Fibroblast of lung (primary cell): ENCODE results near the gene RTN4IP1.

ENCODE experiments used
- CTCF ChIP-seq, 2 donors: IDR thresholded peaks in 1 of 2; conservative IDR thresholded peaks in 1 of 2; 1 replicate in 1 of 2; 2 replicates in 1 of 2; pipeline ENCODE4 v1.5.1; 2011 to 2012; ENCODE audit warnings: low read length in 2 of 2, control low read depth in 1 of 2, inconsistent platforms in 1 of 2, low read depth in 1 of 2, mild to moderate bottlenecking in 1 of 2
- EZH2 ChIP-seq: IDR thresholded peaks from 2 replicates; pipeline ENCODE4 v1.5.1; 2012; ENCODE audit warnings: low read length, control low read depth, mild to moderate bottlenecking; ENCODE audit errors: missing control alignments

GRCh38 chr6:106537662-106538061, 91.6 kb downstream of the RTN4IP1 start:
- TF ChIP-seq CTCF (conservative IDR thresholded peaks at IDR 0.05 in 1 of 2, IDR thresholded peaks at IDR 0.05 in 1 of 2; ENCODE audit: low read depth in 1 of 2, low read length in 2 of 2) (no peak), EZH2 (no peak)
